Uterus (tissue), 4 donors: ENCODE results near the gene DENND1A. TPM values are rescaled to one million over a fixed set of nuclear protein-coding genes. Genes with fewer than 3 reads are reported as not detected.

Experiments
- DNase-seq, 2 donors: peaks; one replicate each; pipeline ENCODE4 v3.0.0-alpha.2; 2019 to 2020
- H3K27ac ChIP-seq, 2 donors: fragments of 200-600 bp; sonication (generic); 1 replicate in 1 of 2; 2 replicates in 1 of 2; pipeline ENCODE4 v1.5.1; 2016 to 2018
- H3K27me3 ChIP-seq, 2 donors: fragments of 200-600 bp; sonication (generic); one replicate each; pipeline ENCODE4 v1.5.1; 2018 to 2019; ENCODE audit warnings: control low read depth in 1 of 2
- H3K36me3 ChIP-seq, 2 donors: fragments of 200-600 bp; sonication (generic); one replicate each; pipeline ENCODE4 v1.5.1; 2019; ENCODE audit warnings: control low read depth in 1 of 2
- H3K4me1 ChIP-seq, 2 donors: fragments of 200-600 bp; sonication (generic); one replicate each; pipeline ENCODE4 v1.5.1; 2018 to 2019; ENCODE audit warnings: control low read depth in 1 of 2
- H3K4me3 ChIP-seq, 2 donors: fragments of 200-600 bp; sonication (generic); 1 replicate in 1 of 2; 2 replicates in 1 of 2; pipeline ENCODE4 v1.5.1; 2018 to 2019; ENCODE audit warnings: mild to moderate bottlenecking in 1 of 2
- H3K9me3 ChIP-seq, 2 donors: fragments of 200-600 bp; sonication (generic); one replicate each; pipeline ENCODE4 v1.5.1; 2019; ENCODE audit warnings: control low read depth in 1 of 2
- CTCF ChIP-seq, 4 experiments: fragments of 200-600 bp in 2 of 4; fragments of 450-650 bp in 2 of 4; sonication (generic) in 2 of 4; IDR thresholded peaks; one replicate each; pipeline ENCODE4 v1.5.1; 2016 to 2019; ENCODE audit warnings: antibody characterized with exemption in 4 of 4, mild to moderate bottlenecking in 2 of 4, moderate library complexity in 1 of 4
- POLR2A ChIP-seq, 2 donors: fragments of 450-650 bp; IDR thresholded peaks; one replicate each; pipeline ENCODE4 v1.6.1; 2016; ENCODE audit warnings: antibody characterized with exemption in 2 of 2, mild to moderate bottlenecking in 1 of 2, moderate library complexity in 1 of 2
- intact Hi-C: fragments of 100-400 bp; cut with DNase I; formaldehyde crosslinking; loops from one replicate; pipeline ENCODE4 v1.15.1; 2023; ENCODE audit warnings: low total_unique reads
- total RNA-seq, 4 donors: library from RNA; depleted of rRNA in 3 of 4; stranded (reverse); fragments of >200 nt in 3 of 4; gene quantifications; one replicate each; pipeline versions ENCODE4 v1.1.0 to v1.2.4, GENCODE V29; 2014 to 2023
- donor health status: DM: yes; HTN: yes; CAD: no.

The DENND1A gene
- total RNA-seq, 4 donors from 2014 or later = 10.8 to 34.5 (median 22.6) TPM

DNA sequence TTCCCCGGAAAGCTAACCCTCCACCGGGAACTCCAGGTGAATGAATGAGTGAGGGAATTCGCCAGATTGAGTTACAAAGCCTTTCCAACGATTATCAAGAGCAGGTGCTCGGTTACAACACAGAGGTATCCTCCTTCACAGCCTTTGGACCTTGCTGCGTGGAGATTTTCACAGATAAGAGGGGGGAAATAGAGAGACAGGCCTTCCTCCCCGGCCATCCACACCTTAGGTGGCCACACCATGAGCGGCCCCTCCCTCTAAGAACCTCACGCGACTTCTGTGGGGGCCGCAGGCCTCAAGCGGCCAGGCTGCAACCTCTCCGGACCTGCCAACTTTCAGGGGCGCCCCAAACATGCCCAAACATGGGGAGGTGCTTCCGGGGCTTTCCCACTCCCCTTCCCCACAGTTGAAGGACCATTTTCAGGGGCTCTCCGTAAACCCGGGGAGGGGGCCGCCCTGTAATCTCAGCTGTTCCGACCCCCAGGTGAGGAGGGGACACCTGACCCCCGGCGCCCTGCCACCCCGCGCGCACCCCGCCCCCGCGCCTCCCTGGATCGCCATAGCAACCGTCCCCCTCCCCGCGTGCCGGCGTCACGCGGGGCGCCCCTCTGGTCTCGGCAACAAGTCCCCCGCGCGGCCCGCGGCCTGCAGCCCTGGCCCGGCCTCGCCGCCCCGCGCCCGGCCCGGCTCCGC is 603 bp downstream of the DENND1A start:
- peaks cover 0 to 10% of the 10 kb centered on the region in 2 donors for H3K4me1 ChIP-seq
- H3K36me3 ChIP-seq = no peaks in the 10 kb centered on the region
- peak in 1 of 2 donors; percentile 22 for DNase-seq
- no peak for TF ChIP-seq POLR2A (IDR thresholded peaks at IDR 0.05)
- no peaks in the 10 kb centered on the region for H3K9me3 ChIP-seq
- intact Hi-C loops = no loop called here
- peak overlapping the region; percentile 69 to 87 for H3K4me3 ChIP-seq
- no peaks in the 10 kb centered on the region for H3K27me3 ChIP-seq
- H3K27ac ChIP-seq = peak overlapping the region; percentile 70 to 78

DNA sequence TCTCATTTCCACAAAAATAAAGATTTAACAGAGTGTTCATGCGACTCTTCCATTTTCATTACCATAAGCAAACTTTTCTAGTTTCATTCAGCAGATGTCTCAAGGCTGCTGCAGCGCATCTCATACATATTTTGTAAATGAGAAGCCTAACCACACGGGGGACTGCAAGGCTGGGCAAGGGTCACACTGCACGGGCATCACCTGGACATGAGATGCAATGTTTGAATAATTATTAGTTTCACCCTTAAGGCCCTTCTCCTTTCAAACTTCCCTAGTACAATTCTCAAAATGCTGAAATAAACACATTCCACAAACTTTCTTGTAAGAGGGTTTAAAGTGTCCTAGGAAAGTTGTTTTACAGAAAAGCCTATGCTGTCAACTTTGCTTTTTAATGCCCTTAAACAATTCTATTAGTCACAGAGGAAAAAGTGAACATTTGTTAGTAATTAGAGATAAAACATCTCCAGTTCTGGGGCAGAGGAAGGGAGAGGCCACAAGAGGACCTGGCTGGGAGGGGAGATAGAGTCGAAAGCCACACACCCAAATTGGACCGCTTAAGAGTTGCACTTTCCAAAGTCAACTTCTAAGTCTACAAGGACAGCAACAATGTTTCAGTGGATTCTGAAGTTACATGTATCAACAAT is 1.3 kb downstream of the DENND1A start:
- DNase-seq = no peak
- no peak for TF ChIP-seq POLR2A (IDR thresholded peaks at IDR 0.05)
- no peak for TF ChIP-seq CTCF (IDR thresholded peaks at IDR 0.05)
- H3K9me3 ChIP-seq = no peaks in the 10 kb centered on the region
- H3K27me3 ChIP-seq = no peaks in the 10 kb centered on the region
- H3K36me3 ChIP-seq = no peaks in the 10 kb centered on the region
- intact Hi-C loops = no loop called here
- peak overlapping the region; percentile 70 to 78 for H3K27ac ChIP-seq
- peak overlapping the region; percentile 69 to 87 for H3K4me3 ChIP-seq
- peaks cover 0 to 10% of the 10 kb centered on the region in 2 donors for H3K4me1 ChIP-seq

DNA sequence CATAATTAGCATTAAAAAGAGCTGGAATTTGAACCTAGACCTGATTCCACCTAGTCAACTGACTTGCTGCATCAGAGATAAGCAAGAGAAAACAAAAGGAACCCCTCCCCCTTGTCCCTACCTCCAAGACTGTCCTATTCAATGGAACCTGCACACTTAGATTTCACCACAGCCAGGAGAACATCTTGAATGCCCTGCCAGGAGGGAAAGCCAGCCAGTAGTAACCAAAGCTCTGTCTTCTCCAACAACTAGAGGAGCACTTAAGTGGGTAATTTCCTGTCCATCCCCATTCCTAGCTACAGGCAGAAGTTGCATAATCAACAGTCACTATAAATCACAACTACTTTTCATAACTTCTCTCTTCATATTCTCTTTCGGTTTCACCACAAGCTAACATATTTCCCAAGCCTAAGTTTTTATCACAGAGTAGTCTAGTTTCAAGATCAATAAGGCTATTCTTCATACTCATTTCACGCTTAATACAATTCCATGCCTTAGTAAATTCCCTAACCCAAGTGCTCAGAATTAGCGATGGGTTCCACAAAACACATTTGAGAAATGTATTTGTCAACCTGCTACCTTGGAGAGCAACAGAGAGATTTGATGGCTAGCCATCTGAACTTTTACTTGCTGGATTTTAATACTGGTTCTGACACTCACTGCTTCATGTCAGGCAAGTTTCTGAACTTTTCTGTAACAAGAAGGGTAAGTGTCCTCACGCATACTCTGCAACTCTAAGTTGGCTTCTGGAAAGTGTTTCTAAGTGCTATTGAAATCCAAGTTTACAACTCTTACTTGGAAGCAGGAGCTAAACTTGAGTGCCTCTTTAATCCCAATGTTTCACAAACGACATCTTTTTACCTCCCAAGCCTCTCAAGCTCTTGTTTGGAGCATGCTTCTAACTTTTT is 2.0 kb downstream of the DENND1A start:
- no peak for DNase-seq
- TF ChIP-seq POLR2A (IDR thresholded peaks at IDR 0.05) = no peak
- no peak for TF ChIP-seq CTCF (IDR thresholded peaks at IDR 0.05)
- intact Hi-C loops = no loop called here
- Histone ChIP-seq H3K36me3 (no peaks in the 10 kb centered on the region), H3K9me3 (no peaks in the 10 kb centered on the region), H3K27ac (peak overlapping the region in 1 of 2 donors; percentile 78), H3K4me3 (no peak overlapping the region), H3K4me1 (peaks cover 0 to 10% of the 10 kb centered on the region in 2 donors), H3K27me3 (no peaks in the 10 kb centered on the region)

DNA sequence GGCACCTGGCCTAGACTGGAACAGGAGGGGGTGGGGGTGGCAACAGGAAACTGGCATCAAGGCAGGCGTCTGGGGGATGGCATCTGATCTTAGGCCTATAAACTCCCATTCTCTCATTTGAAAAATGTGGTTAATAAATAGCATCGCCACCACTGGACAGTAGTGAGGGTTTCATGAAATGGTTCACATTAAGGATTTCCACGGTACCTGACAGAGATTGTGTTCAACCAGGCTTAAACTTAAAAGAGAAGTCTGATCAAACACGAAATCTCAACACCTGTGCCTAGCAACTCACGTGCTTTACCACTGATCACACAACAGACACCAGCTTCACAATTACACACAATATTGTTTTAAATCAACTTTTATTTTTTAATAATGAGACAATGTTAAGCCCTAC is 3.0 kb downstream of the DENND1A start:
- no peak for DNase-seq
- Histone ChIP-seq H3K4me1 (peaks cover 0 to 10% of the 10 kb centered on the region in 2 donors), H3K4me3 (no peak overlapping the region), H3K9me3 (no peaks in the 10 kb centered on the region), H3K36me3 (no peaks in the 10 kb centered on the region), H3K27ac (no peak overlapping the region), H3K27me3 (no peaks in the 10 kb centered on the region)
- TF ChIP-seq POLR2A (IDR thresholded peaks at IDR 0.05) (no peak), CTCF (IDR thresholded peaks at IDR 0.05) (no peak)
- intact Hi-C loops = no loop called here

- Histone ChIP-seq H3K4me3 (no peak overlapping the region), H3K9me3 (no peaks in the 10 kb centered on the region), H3K27ac (no peak overlapping the region), H3K36me3 (no peaks in the 10 kb centered on the region), H3K27me3 (no peaks in the 10 kb centered on the region), H3K4me1 (peaks cover 0 to 10% of the 10 kb centered on the region in 2 donors)
- DNase-seq = no peak
- intact Hi-C loops = no loop called here
- TF ChIP-seq POLR2A (IDR thresholded peaks at IDR 0.05) (no peak), CTCF (IDR thresholded peaks at IDR 0.05) (no peak)
Observed at GRCh38 chr9:123925819-123926218, 4.1 kb downstream of the DENND1A start.
